Subcutaneous abdominal adipose tissue (tissue), 5 donors: Measurements from ENCODE around the gene CPNE6.
A peak's percentile ranks its signal among the peaks of the same experiment; 100 is the strongest.
"Not testable (repeated sequence)": the region's sequence is repeated elsewhere in the genome, so short reads cannot be mapped to it uniquely, and the experiment has no call there.

Source experiments
- H3K27ac ChIP-seq: one replicate; pipeline ENCODE4 v1.7.0; 2013; ENCODE audit warnings: low read depth, mild to moderate bottlenecking, inconsistent platforms, low read length, moderate library complexity
- H3K27me3 ChIP-seq, 5 donors: one replicate each; pipeline ENCODE4 v1.7.0; 2013; ENCODE audit warnings: low read length in 5 of 5, inconsistent platforms in 1 of 5; ENCODE audit not compliant: control insufficient read depth in 5 of 5, insufficient read depth in 4 of 5
- H3K36me3 ChIP-seq, 5 donors: one replicate each; pipeline ENCODE4 v1.7.0; 2013; ENCODE audit warnings: low read length in 5 of 5; ENCODE audit not compliant: control insufficient read depth in 5 of 5, insufficient read depth in 5 of 5
- H3K4me1 ChIP-seq, 5 donors: one replicate each; pipeline ENCODE4 v1.7.0; 2013; ENCODE audit warnings: low read length in 5 of 5, mild to moderate bottlenecking in 3 of 5, moderate library complexity in 1 of 5; ENCODE audit not compliant: control insufficient read depth in 5 of 5, insufficient read depth in 5 of 5
- H3K4me3 ChIP-seq, 5 donors: one replicate each; pipeline ENCODE4 v1.7.0; 2013; ENCODE audit warnings: low read length in 5 of 5, low read depth in 1 of 5
- H3K9ac ChIP-seq, 5 donors: one replicate each; pipeline ENCODE4 v1.7.0; 2013; ENCODE audit warnings: low read length in 5 of 5, mild to moderate bottlenecking in 4 of 5, moderate library complexity in 3 of 5
- H3K9me3 ChIP-seq, 5 donors: one replicate each; pipeline ENCODE4 v1.7.0; 2013; ENCODE audit warnings: low read length in 5 of 5; ENCODE audit not compliant: control insufficient read depth in 5 of 5
- donor health status: healthy.
- donor health status: healthy.
- donor health status: healthy.
- donor health status: healthy.
- donor health status: healthy.

The CPNE6 gene

DNA sequence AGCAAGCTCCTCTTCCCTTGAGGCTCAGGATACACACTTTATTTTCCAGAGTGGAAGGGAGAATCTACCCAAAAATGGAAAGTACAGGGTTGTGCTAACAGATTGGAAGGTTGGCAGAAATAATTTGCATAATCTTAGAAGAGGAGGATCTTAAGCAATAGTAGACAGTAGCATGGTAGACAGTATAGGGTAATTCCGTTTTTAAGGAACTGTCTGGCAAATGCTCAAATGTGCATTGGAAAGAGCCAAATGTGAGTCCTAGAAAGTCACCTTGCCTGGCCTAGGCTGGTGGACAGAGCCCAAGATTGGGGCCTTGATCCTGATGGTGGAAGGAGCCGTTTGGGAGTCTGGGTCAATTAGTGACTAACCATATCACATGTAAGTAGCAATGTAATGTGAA is 32.7 kb upstream of the CPNE6 start:
- Histone ChIP-seq H3K36me3 (no peaks in the 10 kb centered on the region), H3K27ac (no peak overlapping the region), H3K4me1 (peaks cover 0 to 20% (median 15%) of the 10 kb centered on the region in 5 donors), H3K9ac (no peak overlapping the region), H3K9me3 (no peaks in the 10 kb centered on the region), H3K4me3 (no peak overlapping the region), H3K27me3 (no peaks in the 10 kb centered on the region)

DNA sequence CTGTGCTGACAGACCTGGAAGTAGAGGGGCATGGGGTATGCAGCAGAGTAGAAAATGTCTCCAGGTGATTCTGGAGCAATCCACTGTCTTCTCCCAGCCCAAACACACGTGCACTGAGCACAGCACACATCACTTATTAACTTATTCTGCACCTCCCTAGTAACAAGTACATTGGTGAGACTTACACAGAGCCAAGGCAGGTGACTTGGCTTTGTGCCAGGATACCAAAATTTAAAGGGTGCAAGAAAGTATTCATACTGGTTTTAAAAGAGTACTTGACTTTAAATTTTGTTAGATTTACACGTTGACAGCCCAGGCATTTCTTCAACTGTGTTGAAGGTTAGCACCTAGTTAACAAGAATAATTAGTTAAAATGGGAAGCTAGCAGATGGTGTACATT is 30.7 kb upstream of the CPNE6 start:
- Histone ChIP-seq H3K9ac (no peak overlapping the region), H3K27me3 (no peaks in the 10 kb centered on the region), H3K4me3 (no peak overlapping the region), H3K36me3 (no peaks in the 10 kb centered on the region), H3K27ac (no peak overlapping the region), H3K4me1 (peaks cover 0 to 14% (median 10%) of the 10 kb centered on the region in 5 donors), H3K9me3 (no peaks in the 10 kb centered on the region)

DNA sequence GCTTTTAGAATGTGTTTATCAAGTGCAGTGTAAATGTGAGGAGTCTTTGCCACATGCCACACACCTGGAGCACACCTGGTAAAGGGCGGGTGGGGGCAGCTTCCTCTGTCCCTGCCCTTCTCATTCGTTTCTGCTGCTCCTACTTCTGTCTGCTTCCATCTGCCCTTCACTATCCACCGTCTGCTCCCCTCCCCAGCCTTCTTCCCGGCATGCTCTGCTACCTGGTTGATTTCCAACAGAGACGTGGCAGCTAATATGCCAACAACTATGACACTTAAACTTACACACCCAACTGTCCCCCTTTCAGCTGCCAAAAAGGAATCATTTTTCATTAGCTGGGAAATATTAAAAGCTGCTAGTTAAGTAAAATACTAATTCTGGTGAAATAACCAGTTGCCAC is 28.6 kb upstream of the CPNE6 start:
- H3K4me3 ChIP-seq: peak overlapping the region in 1 of 5 donors; percentile 44
- no peak overlapping the region for H3K27ac ChIP-seq
- H3K9me3 ChIP-seq: no peaks in the 10 kb centered on the region
- peak overlapping the region in 1 of 5 donors; percentile 44 for H3K9ac ChIP-seq
- H3K27me3 ChIP-seq: no peaks in the 10 kb centered on the region
- no peaks in the 10 kb centered on the region for H3K36me3 ChIP-seq
- peaks cover 0 to 5% (median 0%) of the 10 kb centered on the region in 5 donors for H3K4me1 ChIP-seq

DNA sequence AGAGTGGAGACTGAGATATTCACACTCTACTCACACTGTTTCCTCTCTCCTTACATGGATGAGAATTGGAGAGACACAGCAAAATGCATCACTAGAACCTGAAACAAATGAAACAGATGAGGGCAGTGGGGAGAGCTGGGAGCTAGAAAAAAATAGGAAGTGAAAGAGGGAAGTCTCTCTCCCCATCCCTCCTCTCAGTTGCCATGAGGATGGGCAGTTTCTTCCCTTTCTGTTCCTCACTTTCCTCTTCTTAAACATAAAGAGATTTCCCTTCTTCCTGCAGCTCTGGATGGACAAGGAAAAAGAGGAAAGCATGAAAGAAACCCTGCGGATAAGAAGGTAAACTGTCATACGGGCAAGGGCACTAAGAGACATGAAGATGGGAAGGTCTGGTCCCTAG is 22.4 kb upstream of the CPNE6 start:
- not testable (repeated sequence) for H3K27ac ChIP-seq, H3K27me3 ChIP-seq, H3K9ac ChIP-seq, H3K4me3 ChIP-seq, H3K9me3 ChIP-seq, H3K36me3 ChIP-seq
- H3K4me1 ChIP-seq: peaks cover 0 to 22% (median 17%) of the 10 kb centered on the region in 5 donors

DNA sequence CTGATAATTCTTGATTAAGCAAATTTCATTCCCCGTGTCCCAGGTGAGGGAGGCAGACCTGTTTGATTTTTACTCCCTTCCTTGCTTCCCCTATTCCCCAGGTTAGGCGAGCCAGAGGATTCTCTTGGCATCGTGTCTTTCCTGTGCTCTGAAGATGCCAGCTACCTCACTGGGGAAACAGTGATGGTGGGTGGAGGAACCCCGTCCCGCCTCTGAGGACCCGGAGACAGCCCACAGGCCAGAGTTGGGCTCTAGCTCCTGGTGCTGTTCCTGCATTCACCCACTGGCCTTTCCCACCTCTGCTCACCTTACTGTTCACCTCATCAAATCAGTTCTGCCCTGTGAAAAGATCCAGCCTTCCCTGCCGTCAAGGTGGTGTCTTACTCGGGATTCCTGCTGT is 20.6 kb upstream of the CPNE6 start:
- peaks cover 0 to 22% (median 17%) of the 10 kb centered on the region in 5 donors for H3K4me1 ChIP-seq
- not testable (repeated sequence) for H3K4me3 ChIP-seq, H3K27me3 ChIP-seq, H3K27ac ChIP-seq, H3K9ac ChIP-seq, H3K36me3 ChIP-seq, H3K9me3 ChIP-seq

DNA sequence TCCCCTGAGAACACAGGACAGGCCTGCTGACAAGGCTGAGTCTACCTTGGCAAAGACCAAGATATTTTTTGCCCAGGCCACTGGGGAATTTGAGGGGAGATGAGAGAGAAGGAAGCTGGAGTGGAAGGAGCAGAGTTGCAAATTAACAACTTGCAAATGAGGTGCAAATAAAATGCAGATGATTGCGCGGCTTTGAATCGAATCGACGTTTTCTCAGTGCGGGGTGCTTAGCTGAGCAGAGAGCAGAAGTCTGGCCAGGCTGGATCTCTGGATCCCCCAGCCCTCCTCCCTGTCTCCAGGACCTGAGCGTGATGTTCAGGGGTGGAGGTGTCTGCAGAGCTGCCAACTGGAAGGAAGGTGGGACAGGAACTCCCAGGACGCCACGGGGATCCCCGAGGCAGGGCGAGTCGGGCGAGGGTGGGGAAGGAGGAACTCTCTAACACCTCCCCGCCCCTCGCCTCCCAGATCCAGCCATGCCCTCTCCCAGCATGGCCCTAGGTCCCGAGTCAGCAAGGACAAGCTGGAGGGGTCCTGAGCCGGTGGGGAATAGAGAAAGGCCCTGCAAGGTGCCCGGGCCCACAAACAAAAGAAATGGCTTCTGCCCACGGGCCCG is 20.1 kb upstream of the CPNE6 start:
- Histone ChIP-seq H3K27ac (no peak overlapping the region), H3K4me3 (peak overlapping the region; percentile 53 to 82 (median 73)), H3K36me3 (no peaks in the 10 kb centered on the region), H3K4me1 (peaks cover 0 to 22% (median 17%) of the 10 kb centered on the region in 5 donors), H3K27me3 (peaks cover 0 to 10% (median 2%) of the 10 kb centered on the region in 5 donors), H3K9me3 (no peaks in the 10 kb centered on the region), H3K9ac (peak overlapping the region in 4 of 5 donors; percentile 71 to 86 (median 76))

DNA sequence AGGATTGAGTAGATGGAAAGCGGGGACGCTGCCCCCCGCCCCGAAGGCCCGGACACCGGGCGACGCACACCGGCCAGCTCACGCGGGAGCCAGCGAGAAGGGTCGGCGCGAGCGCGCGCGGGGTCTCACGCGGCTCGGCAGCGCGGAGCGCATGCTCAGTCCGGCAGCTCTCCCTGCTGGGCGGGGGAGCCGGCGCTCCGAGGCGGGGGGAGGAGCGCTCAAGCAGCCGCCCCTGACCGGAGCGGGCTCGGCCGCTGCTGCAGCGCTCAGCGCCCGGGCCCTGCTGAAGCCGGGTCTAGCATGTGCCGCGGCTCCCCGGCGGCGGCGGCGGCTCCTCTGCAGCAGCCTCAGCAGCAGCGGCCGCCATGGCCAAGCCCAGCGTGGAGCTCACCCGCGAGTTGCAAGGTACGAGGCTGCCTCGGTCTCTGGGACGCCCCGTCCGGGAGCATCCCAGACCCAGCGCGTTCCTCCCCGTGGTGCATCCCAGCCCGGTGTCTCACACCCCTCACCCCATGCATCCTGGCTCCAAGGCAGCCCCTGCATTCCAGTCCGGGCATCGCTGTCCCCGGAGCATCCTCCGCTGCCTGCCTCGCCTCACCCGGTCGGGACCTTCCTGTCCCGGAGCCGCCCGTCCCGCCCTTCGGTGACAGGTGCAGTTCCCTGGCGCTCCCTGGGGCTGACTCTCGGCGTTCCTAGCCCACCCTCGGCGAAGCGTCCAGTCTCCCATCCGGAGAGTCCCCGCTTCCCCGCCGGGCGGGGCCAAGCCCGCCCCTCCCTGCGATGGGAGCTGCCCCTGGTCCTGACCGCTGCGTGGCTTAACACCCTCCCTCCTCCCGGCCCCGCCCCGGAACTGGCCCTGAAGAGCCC is 19.3 kb upstream of the CPNE6 start, which contains the start of gene CARMIL3:
Gene CARMIL3 (plus strand): TSS at position 221 of the 867 bp plus-strand sequence. CDS start 145 bp downstream, at position 366.
- peak within 1 kb of the TSS in 4 of 5 donors; percentile 71 to 86 (median 76) for H3K9ac ChIP-seq
- H3K4me3 ChIP-seq: peak within 1 kb of the TSS; percentile 53 to 82 (median 73)
- H3K27me3 ChIP-seq: peaks cover 0 to 10% (median 2%) of the 10 kb centered on the region in 5 donors
- peaks cover 0 to 22% (median 17%) of the 10 kb centered on the region in 5 donors for H3K4me1 ChIP-seq
- no peaks in the 10 kb centered on the region for H3K36me3 ChIP-seq
- H3K9me3 ChIP-seq: no peaks in the 10 kb centered on the region
- H3K27ac ChIP-seq: no peak within 1 kb of the TSS

DNA sequence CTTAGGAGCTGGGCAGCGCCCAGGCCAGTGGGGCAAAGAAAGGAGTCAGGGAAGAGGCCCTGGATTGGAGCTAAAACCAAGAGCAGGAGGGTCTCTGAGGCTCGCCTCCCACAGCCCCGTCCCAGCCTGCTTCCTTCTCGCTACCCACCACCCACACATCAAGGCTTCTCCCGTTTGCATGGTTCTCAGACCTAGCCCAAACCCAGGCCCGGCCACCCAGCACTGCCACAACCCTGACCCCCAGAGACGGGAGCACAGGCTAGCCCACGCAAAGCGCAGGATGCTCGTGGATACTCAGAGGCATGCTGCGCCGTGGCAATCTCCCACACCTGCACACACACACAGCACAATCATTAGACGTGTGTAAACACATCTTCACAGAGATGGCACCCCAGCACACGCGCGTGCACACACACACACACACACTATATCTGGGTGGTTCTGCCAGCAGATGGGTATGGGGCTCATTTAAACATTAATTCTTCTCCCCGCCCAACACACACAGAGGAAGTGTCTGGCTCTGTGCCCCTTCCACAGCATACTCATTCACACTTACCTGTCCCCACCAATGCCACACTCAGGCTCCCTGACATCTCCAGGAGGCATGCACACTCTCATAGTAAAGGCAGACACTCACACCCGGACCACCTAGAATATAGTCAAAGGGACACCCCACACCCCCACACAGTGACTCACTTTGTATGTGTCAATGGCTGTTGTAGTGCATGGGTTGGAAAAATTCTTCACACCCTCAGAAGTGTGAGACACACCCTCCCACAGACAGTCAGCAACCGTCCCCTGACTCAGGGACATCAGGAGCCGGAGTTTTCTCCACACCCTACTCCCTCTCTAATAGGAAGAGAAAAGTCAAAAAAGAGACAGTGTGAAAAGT is 18.5 kb upstream of the CPNE6 start:
- no peaks in the 10 kb centered on the region for H3K36me3 ChIP-seq
- H3K4me3 ChIP-seq: peak overlapping the region in 3 of 5 donors; percentile 73 to 82 (median 78)
- H3K4me1 ChIP-seq: peaks cover 0 to 22% (median 17%) of the 10 kb centered on the region in 5 donors
- no peak overlapping the region for H3K27ac ChIP-seq
- no peaks in the 10 kb centered on the region for H3K9me3 ChIP-seq
- no peak overlapping the region for H3K9ac ChIP-seq
- H3K27me3 ChIP-seq: peaks cover 0 to 10% (median 3%) of the 10 kb centered on the region in 5 donors

DNA sequence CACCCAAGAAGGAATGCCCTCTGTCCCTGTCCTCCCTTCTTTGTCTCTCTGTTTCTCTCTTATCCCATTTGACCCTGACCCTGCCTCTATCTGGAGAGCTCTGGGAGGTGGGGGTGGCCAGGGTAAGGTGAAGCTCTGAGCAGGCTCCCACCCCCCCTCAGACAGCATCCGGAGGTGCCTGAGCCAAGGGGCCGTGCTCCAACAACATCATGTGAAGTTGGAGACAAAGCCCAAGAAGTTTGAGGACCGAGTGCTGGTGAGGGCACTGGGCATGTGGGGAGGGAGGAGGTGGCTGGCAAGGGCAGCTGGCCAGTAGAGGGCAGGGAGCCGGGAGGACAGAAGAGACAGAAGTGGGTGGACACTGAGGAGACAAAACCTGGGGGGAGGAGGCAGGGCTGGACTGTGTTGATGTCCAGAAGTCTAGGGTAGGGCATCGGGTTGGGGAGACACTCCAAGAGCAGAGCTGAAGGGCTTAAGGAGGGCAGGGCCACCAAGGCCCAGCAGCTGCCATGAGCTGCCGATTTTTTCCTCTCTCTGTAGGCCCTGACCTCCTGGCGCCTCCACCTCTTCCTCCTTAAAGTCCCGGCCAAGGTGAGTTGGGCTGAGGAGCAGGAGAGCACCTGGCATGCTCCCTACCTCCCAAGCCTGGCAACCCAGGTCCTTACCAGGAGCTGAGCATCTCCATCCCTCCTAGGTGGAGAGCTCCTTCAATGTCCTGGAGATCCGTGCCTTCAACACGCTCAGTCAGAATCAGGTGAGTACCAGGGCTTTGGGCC is 17.6 kb upstream of the CPNE6 start:
- Histone ChIP-seq H3K4me3 (no peak overlapping the region), H3K9ac (no peak overlapping the region), H3K27ac (no peak overlapping the region), H3K36me3 (no peaks in the 10 kb centered on the region), H3K4me1 (peaks cover 0 to 20% (median 17%) of the 10 kb centered on the region in 5 donors), H3K27me3 (peaks cover 0 to 10% (median 3%) of the 10 kb centered on the region in 5 donors), H3K9me3 (no peaks in the 10 kb centered on the region)
